ENCODE results near the gene B3GNT7.

B3GNT7 gene

DNA sequence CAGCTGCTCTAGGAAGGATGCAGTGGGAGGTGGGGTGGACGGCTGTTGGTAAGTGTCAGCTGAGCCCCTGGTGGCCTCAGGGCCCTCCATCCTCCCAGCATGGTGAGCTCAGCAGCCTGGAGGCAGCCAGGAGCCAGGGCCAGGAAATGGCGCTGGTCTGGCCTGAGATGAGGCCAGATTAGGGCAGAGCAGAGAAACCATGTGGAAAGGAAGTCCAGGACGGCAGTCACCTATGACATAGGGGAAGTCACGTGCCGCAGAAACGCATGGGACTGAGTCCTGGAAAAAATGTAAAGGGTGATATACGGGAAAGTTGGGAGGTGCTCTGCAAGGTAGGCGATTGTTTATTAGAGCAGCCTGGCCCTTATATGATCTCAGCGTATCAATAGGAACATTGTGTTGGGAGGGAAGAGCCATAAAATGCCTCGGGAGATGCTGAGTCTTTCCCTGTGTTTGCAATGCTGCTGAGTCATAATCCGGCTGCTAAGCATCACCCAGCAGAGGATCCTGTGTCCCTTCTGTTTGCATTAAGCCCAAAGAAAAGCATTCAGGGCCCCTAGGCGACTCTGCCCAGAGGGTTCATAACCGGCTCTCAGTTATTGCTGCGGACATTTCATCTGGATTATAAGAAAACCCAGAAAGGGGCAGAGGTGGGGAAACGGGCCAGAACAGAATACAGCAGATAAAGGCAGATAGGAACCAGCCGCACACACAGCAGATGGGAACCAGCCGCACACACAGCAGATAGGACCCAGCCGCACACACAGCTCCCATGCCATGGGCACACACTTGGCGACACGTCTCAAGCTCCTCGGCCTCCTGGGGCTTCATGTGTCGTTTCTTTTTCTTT lies 30.3 kb upstream of the B3GNT7 start:
- no peaks in the 10 kb centered on the region for H3K4me1 ChIP-seq (ENCODE audit: control insufficient read depth, insufficient read depth, low read length, poor library complexity, severe bottlenecking)
- DNase-seq = no peak
- no peaks in the 10 kb centered on the region for H3K36me3 ChIP-seq (ENCODE audit: control insufficient read depth, insufficient read depth, low read length)
- no peak overlapping the region for H3K4me3 ChIP-seq (ENCODE audit: insufficient read depth, low read depth, low read length, poor library complexity, severe bottlenecking)
- no peaks in the 10 kb centered on the region for H3K9me3 ChIP-seq (ENCODE audit: control insufficient read depth, low read length)
- no peak overlapping the region for H3K27ac ChIP-seq (ENCODE audit: insufficient read depth, low read length, poor library complexity, severe bottlenecking)
- no peaks in the 10 kb centered on the region for H3K27me3 ChIP-seq (replicated peaks; ENCODE audit: control insufficient read depth, insufficient read depth, low read length, poor library complexity, severe bottlenecking)

DNA sequence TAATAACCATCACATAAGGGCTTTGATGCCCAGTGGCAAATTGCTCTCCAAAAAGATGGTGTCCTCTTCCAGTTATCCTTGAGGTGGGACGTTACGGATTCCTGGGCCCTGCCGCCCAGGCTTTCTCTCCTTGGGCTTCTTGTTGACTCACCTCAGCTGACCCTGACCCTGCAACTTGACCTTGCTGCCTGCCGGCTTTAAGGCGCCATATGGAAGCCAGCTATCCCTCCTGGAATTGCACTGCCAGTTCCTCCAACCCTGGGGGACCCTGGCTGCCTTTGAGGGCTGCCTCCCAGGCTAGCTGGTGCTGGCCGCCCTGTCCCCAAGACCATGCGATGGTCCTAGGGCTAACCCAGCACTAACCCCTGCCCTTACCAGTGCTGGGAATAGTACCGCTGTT lies 28.3 kb upstream of the B3GNT7 start:
- Histone ChIP-seq H3K27me3 (replicated peaks; ENCODE audit: control insufficient read depth, insufficient read depth, low read length, poor library complexity, severe bottlenecking) (no peaks in the 10 kb centered on the region), H3K4me1 (ENCODE audit: control insufficient read depth, insufficient read depth, low read length, poor library complexity, severe bottlenecking) (no peaks in the 10 kb centered on the region), H3K36me3 (ENCODE audit: control insufficient read depth, insufficient read depth, low read length) (no peaks in the 10 kb centered on the region), H3K4me3 (ENCODE audit: insufficient read depth, low read depth, low read length, poor library complexity, severe bottlenecking) (no peak overlapping the region), H3K27ac (ENCODE audit: insufficient read depth, low read length, poor library complexity, severe bottlenecking) (no peak overlapping the region), H3K9me3 (ENCODE audit: control insufficient read depth, low read length) (no peaks in the 10 kb centered on the region)
- DNase-seq = no peak

DNA sequence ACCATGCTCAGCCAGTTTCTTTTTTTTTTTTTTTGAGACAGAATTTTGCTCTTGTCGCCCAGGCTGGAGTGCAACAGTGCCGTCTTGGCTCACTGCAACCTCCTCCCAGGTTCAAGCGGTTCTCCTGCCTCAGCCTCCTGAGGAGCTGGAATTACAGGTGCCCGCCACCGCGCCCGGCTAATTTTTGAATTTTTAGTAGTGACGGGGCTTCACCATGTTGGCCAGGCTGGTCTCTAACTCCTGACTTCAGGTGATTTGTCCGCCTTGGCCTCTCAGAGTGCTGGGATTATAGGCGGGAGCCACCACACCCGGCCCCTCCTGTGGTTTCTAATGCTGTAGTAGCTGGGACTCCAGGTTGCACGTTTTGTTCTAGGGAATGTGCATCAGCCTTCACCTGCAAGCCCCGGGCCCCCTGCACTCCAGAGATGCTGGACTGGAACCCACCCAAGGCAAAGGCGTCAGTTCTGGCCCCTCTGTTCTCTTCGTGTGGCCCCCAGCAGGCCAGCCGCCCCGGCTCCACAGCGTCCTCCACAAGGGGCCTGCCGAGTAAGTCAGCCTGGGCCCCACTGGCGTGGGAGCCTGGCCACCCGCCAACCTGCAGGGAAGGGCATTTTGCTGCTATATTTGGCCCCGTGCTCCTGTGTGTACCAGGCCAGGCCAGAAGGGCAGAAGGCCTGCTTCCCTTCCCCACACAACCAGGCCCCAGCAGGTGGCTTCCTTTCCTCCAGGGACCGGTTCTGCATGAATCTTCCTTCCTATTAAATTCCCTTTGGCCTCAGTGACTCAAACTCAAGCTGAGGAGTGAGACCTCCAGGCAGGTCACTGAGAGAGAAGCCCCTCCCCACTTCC lies 25.7 kb upstream of the B3GNT7 start:
- Histone ChIP-seq H3K36me3 (ENCODE audit: control insufficient read depth, insufficient read depth, low read length) (no peaks in the 10 kb centered on the region), H3K4me1 (ENCODE audit: control insufficient read depth, insufficient read depth, low read length, poor library complexity, severe bottlenecking) (no peaks in the 10 kb centered on the region), H3K4me3 (ENCODE audit: insufficient read depth, low read depth, low read length, poor library complexity, severe bottlenecking) (no peak overlapping the region), H3K27ac (ENCODE audit: insufficient read depth, low read length, poor library complexity, severe bottlenecking) (no peak overlapping the region), H3K9me3 (ENCODE audit: control insufficient read depth, low read length) (no peaks in the 10 kb centered on the region), H3K27me3 (replicated peaks; ENCODE audit: control insufficient read depth, insufficient read depth, low read length, poor library complexity, severe bottlenecking) (no peaks in the 10 kb centered on the region)
- DNase-seq = no peak

DNA sequence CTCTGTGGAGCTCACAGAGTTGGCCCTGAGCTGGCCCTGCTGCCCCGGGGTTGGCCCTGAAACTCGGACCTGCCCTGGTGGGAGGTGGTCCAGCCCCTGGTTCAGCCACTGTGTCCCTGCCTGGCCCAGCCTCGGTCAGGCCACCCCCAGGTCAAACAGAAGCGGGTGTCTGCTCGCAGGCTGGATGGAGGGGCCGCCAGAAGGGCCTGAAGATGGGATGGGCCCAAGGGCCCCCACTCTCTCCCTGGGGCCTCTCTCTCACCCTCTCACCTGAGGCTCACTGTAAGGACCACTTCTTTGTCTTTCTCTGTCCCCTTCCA lies 25.1 kb upstream of the B3GNT7 start:
- Histone ChIP-seq H3K4me1 (ENCODE audit: control insufficient read depth, insufficient read depth, low read length, poor library complexity, severe bottlenecking) (no peaks in the 10 kb centered on the region), H3K9me3 (ENCODE audit: control insufficient read depth, low read length) (no peaks in the 10 kb centered on the region), H3K4me3 (ENCODE audit: insufficient read depth, low read depth, low read length, poor library complexity, severe bottlenecking) (no peak overlapping the region), H3K36me3 (ENCODE audit: control insufficient read depth, insufficient read depth, low read length) (no peaks in the 10 kb centered on the region), H3K27ac (ENCODE audit: insufficient read depth, low read length, poor library complexity, severe bottlenecking) (no peak overlapping the region), H3K27me3 (replicated peaks; ENCODE audit: control insufficient read depth, insufficient read depth, low read length, poor library complexity, severe bottlenecking) (no peaks in the 10 kb centered on the region)
- no peak for DNase-seq

DNA sequence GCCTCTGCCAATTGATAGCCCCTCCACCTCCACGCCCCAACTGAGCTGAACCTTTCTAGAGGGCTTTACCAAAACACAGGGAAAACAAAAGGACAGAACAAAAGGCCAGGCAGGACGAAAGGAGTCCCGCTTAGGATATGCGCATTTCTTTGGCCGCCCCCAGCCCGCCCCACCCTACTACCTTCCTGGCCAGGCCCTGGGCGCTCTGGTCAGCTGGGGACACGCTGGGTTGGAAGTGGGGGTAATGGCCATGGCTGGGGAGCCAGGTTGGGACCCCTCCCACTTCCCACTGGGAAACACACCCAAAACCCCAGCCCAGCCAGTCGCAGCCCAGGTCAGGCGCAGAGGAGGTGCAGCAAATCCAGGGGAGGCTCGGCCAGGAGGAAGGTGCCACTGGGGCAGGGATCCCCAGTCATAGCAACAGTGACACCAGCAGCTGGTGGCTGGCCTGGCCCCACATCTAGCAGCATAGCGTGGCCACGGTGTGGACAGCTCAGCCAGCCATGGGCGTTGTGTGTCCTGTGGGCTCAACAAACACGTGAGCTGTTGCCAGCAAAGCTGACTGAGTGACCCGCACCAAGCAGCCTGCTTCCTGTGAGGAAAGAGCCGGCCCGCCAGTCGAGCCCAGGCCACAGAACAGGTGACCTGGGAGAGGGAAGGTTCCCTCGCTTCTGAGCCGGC lies 24.6 kb upstream of the B3GNT7 start:
- no peaks in the 10 kb centered on the region for H3K27me3 ChIP-seq (replicated peaks; ENCODE audit: control insufficient read depth, insufficient read depth, low read length, poor library complexity, severe bottlenecking)
- DNase-seq = no peak

DNA sequence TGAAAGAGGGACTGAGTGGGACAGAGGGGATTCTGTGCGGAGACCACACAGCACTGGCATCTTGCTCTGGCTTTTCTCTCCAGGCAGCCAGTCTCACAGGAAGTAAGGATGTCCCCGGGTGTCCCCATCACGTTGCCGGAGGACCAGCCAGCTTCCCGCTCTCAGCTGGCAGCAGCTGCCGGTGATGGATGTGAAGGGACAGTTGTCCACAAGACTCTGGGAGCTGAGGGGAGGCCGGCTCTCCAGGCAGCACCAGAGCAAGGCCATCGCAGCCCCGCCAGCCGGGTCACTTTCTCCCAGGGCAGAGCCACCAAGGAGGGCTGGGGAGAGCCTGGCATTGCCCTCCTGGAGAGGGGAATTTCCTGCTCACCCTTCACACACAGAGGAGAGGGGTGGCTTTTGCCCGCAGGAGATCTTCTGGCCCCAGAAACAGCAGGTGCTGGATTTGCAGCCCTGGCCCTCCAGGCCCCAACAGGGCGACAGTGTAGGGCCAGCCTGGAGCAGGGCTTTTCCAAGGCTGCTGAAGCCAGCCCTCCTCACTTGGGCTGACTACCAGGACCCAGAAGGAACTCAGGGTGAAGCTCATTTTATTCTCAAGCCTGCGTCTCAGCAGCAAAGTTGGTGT lies 24.0 kb upstream of the B3GNT7 start:
- H3K4me3 ChIP-seq (ENCODE audit: insufficient read depth, low read depth, low read length, poor library complexity, severe bottlenecking) = no peak overlapping the region
- H3K4me1 ChIP-seq (ENCODE audit: control insufficient read depth, insufficient read depth, low read length, poor library complexity, severe bottlenecking) = no peaks in the 10 kb centered on the region
- no peaks in the 10 kb centered on the region for H3K36me3 ChIP-seq (ENCODE audit: control insufficient read depth, insufficient read depth, low read length)
- no peaks in the 10 kb centered on the region for H3K9me3 ChIP-seq (ENCODE audit: control insufficient read depth, low read length)
- no peak overlapping the region for H3K27ac ChIP-seq (ENCODE audit: insufficient read depth, low read length, poor library complexity, severe bottlenecking)
- H3K27me3 ChIP-seq (replicated peaks; ENCODE audit: control insufficient read depth, insufficient read depth, low read length, poor library complexity, severe bottlenecking) = no peaks in the 10 kb centered on the region
- DNase-seq = no peak

More for the DNA sequence above, 24.6 kb upstream of the B3GNT7 start:
- Histone ChIP-seq H3K36me3 (ENCODE audit: control insufficient read depth, insufficient read depth, low read length) (no peaks in the 10 kb centered on the region), H3K4me3 (ENCODE audit: insufficient read depth, low read depth, low read length, poor library complexity, severe bottlenecking) (no peak overlapping the region), H3K4me1 (ENCODE audit: control insufficient read depth, insufficient read depth, low read length, poor library complexity, severe bottlenecking) (no peaks in the 10 kb centered on the region), H3K9me3 (ENCODE audit: control insufficient read depth, low read length) (no peaks in the 10 kb centered on the region), H3K27ac (ENCODE audit: insufficient read depth, low read length, poor library complexity, severe bottlenecking) (no peak overlapping the region)

DNA sequence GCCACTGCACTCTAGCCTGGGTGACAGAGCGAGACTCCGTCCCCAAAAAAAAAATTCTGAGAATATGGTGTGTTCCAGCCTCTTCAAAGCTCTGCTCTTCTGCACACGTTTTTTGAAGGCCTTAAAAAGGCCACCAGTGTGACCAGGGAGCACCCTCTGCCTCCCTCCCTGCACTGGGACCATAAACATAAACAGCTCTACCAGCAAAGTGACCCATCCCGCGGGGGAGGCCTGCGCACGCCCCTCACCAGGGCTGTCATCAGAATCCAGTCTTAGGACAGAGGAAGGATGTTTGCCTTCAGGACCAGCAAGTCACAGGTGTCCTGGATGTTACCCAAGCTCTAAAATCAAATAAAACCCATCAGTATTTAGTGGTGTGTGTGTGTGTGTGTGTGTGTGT lies 23.2 kb upstream of the B3GNT7 start:
- Histone ChIP-seq H3K27me3 (replicated peaks; ENCODE audit: control insufficient read depth, insufficient read depth, low read length, poor library complexity, severe bottlenecking) (no peaks in the 10 kb centered on the region), H3K4me1 (ENCODE audit: control insufficient read depth, insufficient read depth, low read length, poor library complexity, severe bottlenecking) (no peaks in the 10 kb centered on the region), H3K9me3 (ENCODE audit: control insufficient read depth, low read length) (no peaks in the 10 kb centered on the region), H3K27ac (ENCODE audit: insufficient read depth, low read length, poor library complexity, severe bottlenecking) (no peak overlapping the region), H3K36me3 (ENCODE audit: control insufficient read depth, insufficient read depth, low read length) (no peaks in the 10 kb centered on the region), H3K4me3 (ENCODE audit: insufficient read depth, low read depth, low read length, poor library complexity, severe bottlenecking) (no peak overlapping the region)
- no peak for DNase-seq

DNA sequence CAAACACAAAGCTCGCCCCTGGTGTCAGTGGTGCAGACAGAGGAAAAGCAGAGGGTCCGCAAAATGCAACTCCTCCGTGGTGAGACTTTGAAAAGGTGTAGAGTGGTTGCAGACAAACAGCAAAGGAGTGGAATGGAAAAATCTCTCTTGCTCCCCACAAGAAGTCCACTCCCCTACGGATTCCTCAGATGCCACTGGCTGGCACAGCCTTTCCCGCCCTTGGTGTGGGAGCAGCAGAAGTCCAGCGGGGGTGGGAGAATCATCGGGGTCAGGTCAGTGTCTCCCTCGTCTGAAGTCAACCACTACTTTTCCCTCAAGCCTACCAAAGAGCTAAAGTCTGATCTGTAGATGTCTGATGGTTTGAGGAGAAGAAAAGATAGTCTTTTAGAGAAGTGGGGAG lies 22.3 kb upstream of the B3GNT7 start:
- DNase-seq = no peak
- Histone ChIP-seq H3K27ac (ENCODE audit: insufficient read depth, low read length, poor library complexity, severe bottlenecking) (no peak overlapping the region), H3K4me3 (ENCODE audit: insufficient read depth, low read depth, low read length, poor library complexity, severe bottlenecking) (no peak overlapping the region), H3K4me1 (ENCODE audit: control insufficient read depth, insufficient read depth, low read length, poor library complexity, severe bottlenecking) (no peaks in the 10 kb centered on the region), H3K27me3 (replicated peaks; ENCODE audit: control insufficient read depth, insufficient read depth, low read length, poor library complexity, severe bottlenecking) (no peaks in the 10 kb centered on the region), H3K9me3 (ENCODE audit: control insufficient read depth, low read length) (no peaks in the 10 kb centered on the region), H3K36me3 (ENCODE audit: control insufficient read depth, insufficient read depth, low read length) (no peaks in the 10 kb centered on the region)

DNA sequence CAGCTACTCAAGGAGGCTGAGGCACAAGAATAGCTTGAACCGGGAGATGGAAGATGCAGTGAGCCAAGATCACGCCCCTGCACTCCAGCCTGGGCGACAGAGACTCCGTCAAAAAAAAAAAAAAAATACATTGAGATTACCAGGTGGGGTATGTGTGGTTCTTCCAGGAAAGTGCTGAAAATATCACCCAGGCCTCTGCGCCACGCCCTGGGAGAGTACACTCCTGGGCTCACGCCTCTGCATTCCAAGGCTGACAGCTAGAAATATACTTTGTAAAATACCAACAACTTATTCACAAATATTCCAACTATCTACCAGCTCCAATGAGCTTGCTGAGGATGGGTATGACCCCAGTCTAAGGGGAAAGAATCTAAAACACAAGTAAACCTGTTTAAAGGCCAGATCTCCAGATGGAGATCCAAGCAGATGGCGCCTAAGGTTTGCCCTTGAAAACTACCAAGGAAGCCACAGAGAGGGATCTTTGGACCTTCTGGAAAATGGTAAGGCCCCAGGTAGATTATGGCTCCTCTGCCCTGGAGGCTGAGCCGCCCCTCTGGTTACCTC lies 21.6 kb upstream of the B3GNT7 start:
- Histone ChIP-seq H3K27ac (ENCODE audit: insufficient read depth, low read length, poor library complexity, severe bottlenecking) (no peak overlapping the region), H3K4me3 (ENCODE audit: insufficient read depth, low read depth, low read length, poor library complexity, severe bottlenecking) (no peak overlapping the region)
- DNase-seq = no peak

More for the DNA sequence above, 21.6 kb upstream of the B3GNT7 start:
- Histone ChIP-seq H3K36me3 (ENCODE audit: control insufficient read depth, insufficient read depth, low read length) (no peaks in the 10 kb centered on the region), H3K4me1 (ENCODE audit: control insufficient read depth, insufficient read depth, low read length, poor library complexity, severe bottlenecking) (no peaks in the 10 kb centered on the region), H3K27me3 (replicated peaks; ENCODE audit: control insufficient read depth, insufficient read depth, low read length, poor library complexity, severe bottlenecking) (no peaks in the 10 kb centered on the region), H3K9me3 (ENCODE audit: control insufficient read depth, low read length) (no peaks in the 10 kb centered on the region)
